Activated T-cell treated with anti-CD3 and anti-CD28 coated beads for 24 hours (primary cell): ENCODE data around the gene NEK8.
"Not testable (repeated sequence)": the region's sequence is repeated elsewhere in the genome, so short reads cannot be mapped to it uniquely, and the experiment has no call there.

Experiments used
- DNase-seq: peaks from one replicate; pipeline ENCODE4 v3.0.0-alpha.2; 2020; ENCODE audit warnings: low read depth

NEK8 gene

DNA sequence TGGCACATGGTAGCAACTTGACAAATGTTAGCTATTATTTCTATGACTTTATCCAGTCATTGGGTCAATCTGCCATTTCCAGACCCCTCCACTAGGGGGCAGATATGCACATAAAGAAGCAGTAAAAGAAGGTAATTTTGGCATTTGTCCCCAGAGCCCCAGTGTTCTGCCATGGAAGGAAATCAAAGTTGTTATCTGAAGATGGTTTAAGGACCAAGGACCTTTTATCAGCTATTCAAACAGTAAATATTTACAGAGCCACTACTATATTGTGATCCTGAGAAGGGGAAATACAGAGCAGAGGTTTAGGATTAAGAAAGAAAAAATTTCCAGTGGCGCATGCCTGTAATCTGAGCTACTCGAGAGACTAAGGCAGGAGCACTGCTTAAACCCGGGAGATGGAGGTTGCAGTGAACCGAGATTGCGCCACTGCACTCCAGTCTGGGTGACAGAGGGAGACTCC is 35.2 kb downstream of the NEK8 start:
- peak; percentile 66 for DNase-seq

DNA sequence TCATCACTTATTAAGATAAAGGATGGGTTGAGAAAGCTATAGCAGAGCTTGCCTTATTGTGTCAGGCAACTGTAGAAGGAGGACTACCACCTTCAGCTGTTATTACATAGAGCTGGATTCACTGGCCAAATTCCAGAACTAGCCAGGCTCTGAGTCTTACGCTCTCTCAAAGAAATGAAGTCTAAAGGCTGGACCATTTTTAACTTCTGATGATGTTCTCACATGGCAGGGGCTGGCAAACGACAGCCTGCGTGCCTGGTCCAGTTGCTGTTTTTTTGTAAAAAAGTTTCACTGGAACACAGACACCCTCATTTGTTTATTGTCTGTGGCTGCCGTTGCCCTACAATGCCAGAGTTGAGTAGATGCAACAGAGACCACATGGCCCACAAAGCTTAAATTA is 36.5 kb downstream of the NEK8 start:
- DNase-seq, result no peak

DNA sequence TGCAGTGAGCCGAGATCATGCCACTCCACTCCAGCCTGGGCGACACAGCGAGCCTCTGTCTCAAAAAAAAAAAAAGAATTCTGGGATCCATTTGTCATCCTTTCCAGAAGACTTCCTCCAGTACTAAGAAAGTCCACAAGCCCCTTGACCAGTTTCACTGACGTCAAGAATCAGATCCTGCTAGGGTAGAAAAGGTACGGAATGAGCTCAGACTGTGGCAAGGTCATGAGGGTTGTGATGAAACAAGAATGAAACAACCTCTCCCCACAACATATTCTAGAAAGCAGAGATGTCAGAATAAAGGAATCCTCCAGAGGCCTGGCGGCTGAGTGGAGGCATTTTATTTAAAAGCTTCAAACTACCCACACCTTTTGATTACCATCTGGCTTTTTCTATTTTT is 45.1 kb downstream of the NEK8 start:
- no peak for DNase-seq

DNA sequence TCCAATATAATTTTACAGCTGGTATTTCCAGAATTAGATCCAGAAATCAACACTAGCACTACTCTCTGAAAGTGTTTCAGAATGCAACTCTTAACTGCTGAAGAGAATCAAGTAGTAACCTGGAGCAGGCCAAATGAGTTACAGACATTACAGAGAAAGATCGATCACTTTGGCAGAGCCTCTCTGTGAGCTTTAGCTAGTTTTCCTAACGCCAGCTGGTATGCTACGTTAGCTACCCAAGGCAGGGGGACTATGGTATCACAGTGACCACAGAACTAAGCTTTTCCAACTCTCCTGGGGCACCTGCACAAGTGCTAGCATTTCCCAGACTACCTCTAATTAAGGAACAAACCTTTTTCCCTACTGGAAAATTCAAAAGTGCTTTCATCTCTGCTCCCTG is 45.6 kb downstream of the NEK8 start:
- DNase-seq, result no peak

DNA sequence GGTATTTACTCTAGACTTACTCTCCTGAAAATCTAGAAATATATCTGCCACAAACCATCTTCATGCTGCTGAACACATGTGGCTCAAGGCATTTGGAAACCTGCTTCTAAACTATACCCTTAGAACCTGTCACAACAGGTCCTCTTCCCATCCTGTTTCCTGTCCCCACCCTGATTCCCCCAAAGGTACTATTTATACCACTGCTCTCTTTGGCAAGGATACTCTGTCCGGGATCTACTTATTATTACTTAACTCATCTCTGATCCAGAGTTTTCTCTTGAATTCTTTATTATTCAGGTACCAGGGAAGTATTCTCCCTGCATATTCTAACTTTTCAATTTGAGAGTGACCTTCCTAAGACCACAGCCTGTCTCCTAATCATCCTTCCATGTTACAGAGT is 48.6 kb downstream of the NEK8 start:
- DNase-seq, result no peak

DNA sequence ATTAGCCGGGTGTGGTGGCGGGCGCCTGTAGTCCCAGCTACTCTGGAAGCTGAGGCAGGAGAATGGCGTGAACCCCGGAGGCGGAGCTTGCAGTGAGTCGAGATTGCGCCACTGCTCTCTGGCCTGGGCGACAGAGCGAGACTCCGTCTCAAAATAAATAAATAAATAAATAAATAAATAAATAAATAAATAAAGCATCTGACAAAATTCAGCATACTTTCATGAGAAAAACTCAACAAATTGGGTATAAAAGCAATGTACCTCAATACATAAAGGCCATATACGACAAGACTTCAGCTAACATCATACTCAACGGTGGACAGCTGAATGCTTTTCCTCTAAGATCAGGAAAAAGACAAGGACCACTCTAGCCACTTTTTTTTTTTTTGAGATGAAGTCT is 51.0 kb downstream of the NEK8 start:
- DNase-seq, result not testable (repeated sequence)

DNA sequence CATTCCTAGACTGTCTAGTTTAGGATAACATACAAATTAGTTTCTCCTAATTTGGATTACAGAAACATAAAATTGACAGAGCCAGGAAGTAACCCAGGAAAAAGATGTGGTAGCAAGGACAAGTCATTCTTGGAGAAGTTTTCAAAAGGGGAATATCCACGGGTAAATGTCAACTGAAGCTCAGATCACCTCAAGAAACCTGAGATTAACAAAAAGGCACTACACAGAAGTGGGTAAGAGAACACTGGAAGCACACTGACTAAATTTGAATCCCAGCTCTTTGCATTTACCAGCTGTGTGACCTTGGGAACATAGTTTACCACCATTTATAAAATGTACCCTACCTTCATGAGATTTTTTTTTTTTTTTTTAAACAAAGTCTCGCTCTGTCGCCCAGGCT is 54.6 kb downstream of the NEK8 start:
- no peak for DNase-seq

DNA sequence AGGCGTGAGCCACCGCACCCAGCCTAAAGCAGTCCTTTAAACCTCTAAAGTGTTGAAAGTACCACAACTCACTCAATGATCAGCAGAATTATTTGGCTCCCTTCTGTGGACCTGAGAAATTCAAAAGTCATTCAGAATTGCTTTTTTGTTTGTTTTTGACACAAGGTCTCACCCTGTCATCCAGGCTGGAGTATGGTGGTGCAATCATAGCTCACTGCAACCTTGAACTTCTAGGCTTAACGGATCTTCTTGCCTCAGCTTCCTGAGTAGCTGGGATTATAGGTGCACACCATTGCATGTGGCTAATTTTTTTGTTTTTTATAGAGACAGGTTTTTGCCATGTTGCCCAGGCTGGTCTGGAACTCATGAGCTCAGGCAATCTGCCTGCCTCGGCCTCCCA is 59.5 kb downstream of the NEK8 start:
- DNase-seq, result no peak
